HG02885 (cell line): ENCODE results near the gene MYZAP.

Source experiments
- ATAC-seq: cut with Tn5 transposase; IDR thresholded peaks from one replicate; pipeline ENCODE4 v1.9.1; 2021; ENCODE audit warnings: mild to moderate bottlenecking; ENCODE audit not compliant: unreplicated experiment, poor library complexity

MYZAP gene

DNA sequence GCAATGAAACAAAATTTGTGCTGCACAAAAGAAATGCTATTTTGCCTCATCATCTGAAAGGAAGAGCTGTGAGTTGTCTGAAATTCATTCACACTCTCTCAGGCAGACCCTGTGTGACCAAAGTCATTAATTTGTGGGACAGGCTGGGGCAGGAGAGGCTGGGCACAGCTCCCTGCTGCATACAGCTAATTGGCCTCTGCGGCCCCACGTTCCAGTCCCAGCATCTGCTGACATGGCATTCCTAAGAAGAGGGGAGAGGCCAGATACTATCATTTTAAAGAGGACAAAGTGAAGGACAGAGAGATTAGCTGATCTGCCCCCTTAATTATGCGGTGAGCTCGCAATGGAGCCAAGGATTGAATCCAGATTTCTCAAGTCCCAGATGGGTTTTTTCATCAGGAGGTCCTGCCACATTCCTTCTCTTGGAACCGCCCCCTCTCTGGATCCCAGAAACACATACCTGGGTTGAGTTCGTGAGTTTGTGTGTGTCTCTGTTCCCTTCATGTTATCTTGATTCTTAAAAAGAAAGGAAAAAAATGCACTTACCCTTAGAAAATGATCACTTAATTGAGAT lies 139.9 kb downstream of the MYZAP start:
- ATAC-seq = no peak

DNA sequence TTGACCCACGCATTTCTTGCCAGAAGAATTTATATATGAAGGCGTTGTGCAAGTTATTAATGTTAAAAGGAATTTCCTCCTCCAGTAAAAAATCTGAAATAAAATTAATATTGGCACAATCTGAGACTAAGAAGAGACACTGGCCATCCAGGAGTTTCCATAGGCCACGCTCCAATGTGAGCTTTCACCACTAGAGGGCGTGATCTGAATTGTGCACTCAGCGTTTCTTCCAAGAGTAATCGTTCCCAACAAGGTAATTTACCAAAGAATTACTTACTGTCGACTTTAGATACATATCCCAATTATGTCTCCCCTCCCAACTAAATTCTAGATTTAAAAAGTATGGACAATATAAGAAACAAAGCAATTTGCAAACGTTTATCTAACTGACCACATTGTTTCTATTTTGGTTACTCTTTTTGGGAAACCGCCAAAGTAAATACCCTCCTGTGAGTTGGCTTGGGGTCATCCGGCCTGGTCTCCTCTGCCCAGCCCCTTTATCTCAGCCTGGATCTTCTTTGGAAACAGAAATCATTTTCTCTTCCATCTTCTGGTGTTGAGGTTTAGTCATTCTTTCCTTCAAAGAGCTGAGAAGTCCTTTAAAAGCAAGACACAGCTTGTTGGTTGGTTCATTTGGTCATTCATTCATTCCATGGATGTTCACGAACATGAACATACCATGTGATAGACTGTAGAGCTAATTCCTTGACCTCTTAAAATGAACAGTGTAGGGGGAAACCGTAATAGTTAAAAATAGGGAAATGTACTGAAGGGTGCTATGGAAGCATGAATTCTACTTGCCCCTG lies 141.0 kb downstream of the MYZAP start:
- ATAC-seq = no peak

DNA sequence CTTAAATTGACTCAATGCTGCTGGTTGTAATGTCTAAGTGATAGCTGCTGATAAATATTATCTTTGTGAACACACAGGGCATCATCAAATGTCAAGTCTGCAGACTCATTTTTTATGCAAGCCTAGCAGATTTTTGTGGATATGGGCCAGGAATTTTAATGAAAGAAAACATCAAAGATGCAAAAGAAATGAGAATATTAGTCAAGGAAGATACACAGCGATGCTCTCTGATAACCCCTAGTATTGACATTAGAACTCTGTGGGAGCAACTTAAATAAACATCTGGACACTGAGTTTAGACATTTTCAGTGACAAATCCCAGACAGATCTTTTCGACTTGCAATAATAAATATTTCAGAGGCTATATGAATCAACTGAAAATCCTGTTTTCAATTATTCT lies 143.2 kb downstream of the MYZAP start:
- ATAC-seq = no peak
